Hematopoietic multipotent progenitor cell treated with erythropoietin and hydrocortisone succinate and interleukin-3 and kit ligand, for 4 days (in vitro differentiated cells): ENCODE measurements around the gene BRAP.
"Not testable (repeated sequence)": the region's sequence is repeated elsewhere in the genome, so short reads cannot be mapped to it uniquely, and the experiment has no call there.

Experiments used
- DNase-seq: peaks from one replicate; pipeline ENCODE4 v3.0.0-alpha.2; 2015

BRAP gene

GRCh38 chr12:111606767-111607230, 79.0 kb downstream of the BRAP start:
- DNase-seq = no peak

GRCh38 chr12:111605911-111606766, 79.6 kb downstream of the BRAP start:
- DNase-seq = no peak

- DNase-seq = not testable (repeated sequence)
Measured at GRCh38 chr12:111602857-111603256, 82.9 kb downstream of the BRAP start.

GRCh38 chr12:111602348-111602747, 83.4 kb downstream of the BRAP start:
- no peak for DNase-seq

- DNase-seq = not testable (repeated sequence)
Measured at GRCh38 chr12:111600986-111601385, 84.8 kb downstream of the BRAP start.

- DNase-seq = peak; percentile 20
Measured at GRCh38 chr12:111600205-111600642, 85.5 kb downstream of the BRAP start.

- DNase-seq = peak; percentile 97
Measured at GRCh38 chr12:111599453-111600204, 86.1 kb downstream of the BRAP start.

- DNase-seq = peak; percentile 82
Measured at GRCh38 chr12:111598637-111599452, 86.9 kb downstream of the BRAP start, which contains the start of gene ATXN2. Gene ATXN2, minus strand, starts transcription at chr12:111599315. Its CDS starts 281 bp downstream, at chr12:111599034.

- DNase-seq = peak; percentile 69
Measured at GRCh38 chr12:111597831-111598636, 87.7 kb downstream of the BRAP start.

GRCh38 chr12:111596985-111597830, 88.5 kb downstream of the BRAP start:
- peak; percentile 86 for DNase-seq

GRCh38 chr12:111595341-111595835, 90.4 kb downstream of the BRAP start:
- not testable (repeated sequence) for DNase-seq
